SW 1271 (cell line): ENCODE measurements around the gene TGM2.

Experiments used
- DNase-seq, 2 experiments: peaks; one replicate each; lab custom pipeline; 2025; lab: John Stamatoyannopoulos, UW

Gene TGM2

DNA sequence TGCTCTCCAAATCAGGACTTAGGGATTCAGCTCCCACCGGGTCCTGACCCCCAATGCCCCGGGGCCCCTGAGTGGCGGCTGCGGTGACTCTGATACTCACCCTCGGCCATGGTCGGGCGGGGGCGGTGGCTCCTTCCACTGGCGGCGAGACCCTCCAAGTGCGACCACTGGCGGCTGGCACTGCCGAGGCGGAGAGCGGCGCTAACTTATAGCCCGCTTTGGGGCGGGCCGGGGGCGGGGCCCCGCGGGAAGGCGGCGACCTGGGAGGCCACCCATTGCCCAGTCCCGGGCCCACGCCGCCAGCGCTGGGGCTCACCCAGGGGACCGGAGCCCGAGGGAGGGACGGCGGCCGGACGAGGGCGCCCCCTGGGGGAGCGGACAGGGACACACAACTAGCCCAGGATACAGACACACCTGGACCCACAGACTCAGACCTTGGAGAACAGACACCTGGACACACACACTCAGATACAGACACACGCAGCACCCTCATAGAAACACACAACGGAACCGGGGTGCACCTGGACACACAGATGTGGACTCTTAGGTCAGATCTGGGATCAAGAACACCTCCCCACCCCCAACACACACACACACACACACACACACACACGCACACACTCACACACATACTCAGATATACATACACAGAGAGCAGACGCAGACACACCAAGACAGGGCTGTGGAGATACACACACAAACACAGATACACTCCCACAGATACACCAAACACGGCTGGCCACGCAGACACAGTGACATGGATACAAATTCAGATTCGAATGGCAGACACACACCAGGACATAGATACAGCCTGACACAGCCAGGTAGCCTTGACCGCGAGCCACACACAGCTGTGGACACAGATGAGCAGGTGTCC is at the start of gene TGM2:
Gene TGM2 (minus strand): TSS at position 182 of the 877 bp plus-strand sequence. CDS start 72 bp downstream, at position 110.
- DNase-seq = peak; percentile 70 to 95

- peak in 1 of 2 experiments; percentile 43 for DNase-seq
These were observed 49.5 kb upstream of the TGM2 start for GRCh38 chr20:38214256-38215193.

DNA sequence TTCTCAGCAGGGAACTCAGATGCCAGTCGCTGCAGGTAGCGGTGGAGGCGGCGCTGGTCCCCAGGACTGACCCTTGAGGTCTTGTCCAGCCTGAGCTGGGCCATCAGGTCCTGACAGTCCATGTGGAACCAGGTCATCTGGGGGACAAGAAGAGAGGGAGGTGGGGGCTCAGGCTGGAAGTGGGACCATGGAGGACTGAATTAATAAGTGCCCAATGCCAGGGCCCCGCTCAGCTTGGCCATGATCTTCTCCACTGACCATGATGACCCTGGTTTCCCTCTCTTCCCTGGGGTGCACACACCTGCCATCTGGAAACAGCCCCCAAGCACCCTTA is 48.5 kb upstream of the TGM2 start:
- DNase-seq = no peak

GRCh38 chr20:38212806-38213606 is 47.9 kb upstream of the TGM2 start:
- no peak for DNase-seq

DNA sequence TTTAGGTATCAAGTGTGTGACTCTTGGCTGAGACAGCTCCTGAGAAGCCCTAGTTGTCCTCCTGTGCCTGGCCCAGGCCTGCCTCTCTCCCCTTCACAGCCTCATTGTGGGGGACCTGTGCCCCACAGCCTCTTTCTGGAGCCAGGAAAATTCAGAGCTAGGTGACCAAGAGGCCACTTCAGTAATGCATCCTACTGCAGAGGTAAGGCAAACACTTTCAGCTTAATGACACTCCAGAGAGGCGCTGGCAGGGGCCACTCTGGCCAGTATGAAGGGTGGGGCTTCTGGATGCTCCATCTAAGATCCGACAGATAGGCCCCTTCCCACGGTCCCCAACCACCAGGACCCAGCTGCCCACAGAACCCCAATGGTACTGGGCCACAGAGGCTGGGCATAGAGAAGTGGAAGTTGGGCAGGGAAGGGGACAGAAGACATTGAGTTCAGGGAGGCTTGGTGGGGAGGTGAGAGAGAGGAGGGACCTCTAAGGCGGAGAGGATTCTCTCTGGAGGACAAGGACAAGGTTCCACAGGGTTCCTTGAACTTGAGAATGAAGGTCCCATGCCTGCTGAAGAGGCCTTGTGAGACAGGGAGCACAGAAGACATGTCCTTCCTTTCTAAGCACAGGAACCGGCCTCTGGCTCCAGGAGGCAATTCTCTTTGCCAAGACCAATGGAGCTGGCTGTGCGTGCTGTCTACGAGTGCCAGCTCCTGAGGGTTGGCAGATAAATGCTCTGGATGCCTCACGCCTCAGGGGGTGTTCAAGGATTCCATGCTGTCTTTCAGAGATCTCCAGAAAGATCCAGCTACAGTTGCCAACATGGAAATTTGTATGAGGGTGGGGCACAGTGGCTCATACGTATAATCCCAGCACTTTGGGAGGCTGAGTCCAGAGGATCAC is 46.4 kb upstream of the TGM2 start:
- DNase-seq = no peak

GRCh38 chr20:38210741-38211140 is 45.7 kb upstream of the TGM2 start:
- DNase-seq = no peak

DNA sequence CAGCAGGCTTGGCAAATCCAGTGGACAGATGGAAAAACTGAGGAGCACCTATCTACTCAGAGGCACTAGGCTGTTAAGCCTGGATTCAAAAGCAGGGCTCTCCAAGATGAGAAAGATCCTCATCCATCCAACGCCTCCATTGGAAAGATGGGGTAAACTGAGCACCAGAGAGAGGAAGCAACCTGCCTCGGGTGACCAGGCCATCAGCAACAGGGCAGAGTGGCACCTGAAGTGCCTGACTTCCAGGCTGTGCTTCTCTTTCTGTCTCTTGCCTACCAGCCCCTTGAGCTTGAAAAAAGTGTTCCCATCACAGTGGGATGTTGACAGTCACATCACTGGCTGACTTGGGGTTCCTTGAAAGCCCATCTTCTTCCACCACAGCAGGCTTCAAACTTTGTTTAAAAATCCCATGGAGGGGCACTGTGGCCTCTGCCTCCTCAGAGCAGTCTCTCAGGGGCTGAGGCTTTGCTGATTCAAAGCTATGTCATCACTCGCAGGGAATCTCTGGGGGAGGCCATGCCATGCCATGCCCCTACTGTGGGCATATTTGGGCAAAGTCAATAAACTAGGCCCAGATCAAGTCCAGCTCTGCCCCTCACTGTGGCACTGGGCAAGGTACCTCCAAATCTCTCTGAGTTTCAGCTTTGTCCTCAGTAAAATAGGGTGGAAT is 44.8 kb upstream of the TGM2 start:
- DNase-seq = no peak

DNA sequence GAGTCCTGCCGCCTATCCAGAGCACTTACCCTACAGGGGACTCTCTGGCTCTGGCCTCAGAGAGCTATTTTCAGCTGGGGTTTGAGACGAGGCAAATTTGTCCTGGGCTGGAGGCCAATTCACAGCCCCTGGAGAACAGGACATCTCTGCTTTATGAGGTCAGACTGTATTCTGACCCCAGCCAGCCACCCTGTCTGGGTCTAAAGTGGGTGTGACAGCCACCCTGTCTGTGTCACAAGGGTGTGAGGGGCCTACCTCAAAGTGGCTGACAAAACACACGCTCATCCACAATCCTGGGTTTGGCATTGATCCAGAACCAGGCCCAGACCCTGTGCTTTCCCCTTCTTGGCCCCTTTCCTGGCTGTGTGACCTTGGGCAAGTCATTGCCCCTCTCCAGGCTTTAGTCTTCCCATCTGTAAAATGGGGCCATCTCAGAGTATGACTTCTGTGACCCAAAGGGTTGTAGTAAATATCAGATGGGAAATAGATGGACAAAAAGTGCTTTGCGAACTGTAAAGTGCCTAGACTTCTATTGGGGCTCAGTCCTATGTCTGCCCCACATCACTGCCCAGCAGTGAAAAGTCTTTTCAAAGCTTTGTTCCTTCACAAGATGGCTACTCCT is 44.1 kb upstream of the TGM2 start:
- no peak for DNase-seq

GRCh38 chr20:38208523-38208922 is 43.5 kb upstream of the TGM2 start:
- DNase-seq = no peak

DNA sequence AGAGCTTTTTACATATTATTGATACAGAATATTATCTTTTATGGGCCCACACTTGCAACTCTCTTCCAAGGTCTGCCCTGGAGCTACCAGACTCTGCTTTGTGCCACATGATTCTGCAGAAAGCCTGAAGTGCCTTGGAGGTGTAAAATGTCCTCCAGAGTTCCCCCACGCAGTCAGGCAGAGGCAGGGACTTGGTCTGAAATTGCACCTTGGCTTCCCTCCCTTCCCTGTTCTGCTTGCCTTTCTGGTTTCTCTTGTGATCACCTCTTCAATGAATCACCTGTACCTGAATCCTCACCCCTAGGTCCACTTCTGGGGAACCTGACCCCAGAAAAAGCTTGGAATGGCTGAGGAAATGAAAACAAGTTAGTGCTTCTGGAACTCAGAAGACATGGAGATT is 43.0 kb upstream of the TGM2 start:
- no peak for DNase-seq

DNA sequence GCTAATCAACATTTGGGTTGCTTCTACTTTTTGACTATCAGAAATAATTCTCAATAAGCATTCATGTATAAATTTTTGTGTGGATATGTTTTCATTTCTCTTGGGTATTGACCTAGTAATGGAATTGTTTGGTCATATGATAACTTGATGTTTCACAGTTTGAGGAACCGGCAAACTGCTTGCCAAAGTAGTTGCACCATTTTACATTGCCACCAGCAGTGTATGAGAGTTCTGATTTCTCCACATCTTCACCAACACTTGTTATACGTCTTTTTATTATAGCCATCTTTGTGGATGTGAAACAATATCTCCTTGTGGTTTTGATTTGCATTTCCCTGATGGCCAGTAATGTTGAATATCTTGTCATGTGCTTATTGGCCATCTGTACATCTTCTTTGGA is 42.6 kb upstream of the TGM2 start:
- no peak for DNase-seq

DNA sequence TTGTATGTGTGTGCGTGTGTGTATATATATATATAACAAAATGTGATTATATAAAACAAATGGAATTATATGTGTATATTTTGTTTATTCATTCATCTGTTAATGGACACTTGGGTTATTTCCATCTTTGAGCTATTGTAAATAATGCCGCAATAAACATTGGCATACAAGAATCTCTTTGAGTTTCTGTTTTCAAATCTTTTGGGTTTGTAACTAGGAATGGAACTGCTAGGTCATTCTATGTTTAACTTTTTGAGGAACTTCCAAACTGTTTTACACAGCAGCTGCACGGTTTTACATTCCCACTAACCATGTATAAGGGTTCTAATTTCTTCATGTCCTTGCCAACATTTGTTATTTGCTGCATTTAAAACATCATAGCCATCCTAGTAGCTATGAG is 39.9 kb upstream of the TGM2 start:
- no peak for DNase-seq

GRCh38 chr20:38203981-38204357 is 38.9 kb upstream of the TGM2 start:
- no peak for DNase-seq

DNA sequence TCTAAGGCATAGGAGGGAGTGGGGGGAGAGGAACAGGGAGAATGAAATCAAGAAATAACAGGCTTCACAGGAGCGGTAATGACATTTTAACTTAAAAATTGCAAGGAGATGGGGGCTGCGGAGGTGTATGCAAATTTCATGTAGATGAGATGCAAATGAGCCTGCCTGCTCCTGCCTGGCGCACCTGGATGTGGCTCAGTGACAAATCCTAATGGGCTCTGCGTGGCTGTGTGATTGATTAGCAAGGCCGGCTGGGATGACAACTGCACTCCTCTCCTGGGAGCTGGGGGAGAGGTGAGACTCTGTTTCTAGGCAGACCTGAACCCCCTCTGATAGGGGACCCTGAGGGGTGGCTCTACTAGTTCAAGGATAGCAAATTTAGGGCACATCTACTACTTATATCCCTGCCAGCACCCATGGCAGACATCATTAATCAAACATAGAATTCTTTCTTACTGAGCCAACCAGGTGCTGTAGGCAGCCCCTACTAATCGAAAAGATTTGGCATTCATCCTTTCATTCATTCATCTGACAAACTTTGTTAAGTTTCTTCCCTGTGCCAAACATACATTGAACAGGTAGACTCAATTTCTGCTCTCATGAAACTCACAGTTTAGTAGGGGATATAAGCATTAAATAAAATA is 38.4 kb upstream of the TGM2 start:
- no peak for DNase-seq

- DNase-seq = no peak
These were observed 37.9 kb upstream of the TGM2 start for GRCh38 chr20:38202982-38203293.

DNA sequence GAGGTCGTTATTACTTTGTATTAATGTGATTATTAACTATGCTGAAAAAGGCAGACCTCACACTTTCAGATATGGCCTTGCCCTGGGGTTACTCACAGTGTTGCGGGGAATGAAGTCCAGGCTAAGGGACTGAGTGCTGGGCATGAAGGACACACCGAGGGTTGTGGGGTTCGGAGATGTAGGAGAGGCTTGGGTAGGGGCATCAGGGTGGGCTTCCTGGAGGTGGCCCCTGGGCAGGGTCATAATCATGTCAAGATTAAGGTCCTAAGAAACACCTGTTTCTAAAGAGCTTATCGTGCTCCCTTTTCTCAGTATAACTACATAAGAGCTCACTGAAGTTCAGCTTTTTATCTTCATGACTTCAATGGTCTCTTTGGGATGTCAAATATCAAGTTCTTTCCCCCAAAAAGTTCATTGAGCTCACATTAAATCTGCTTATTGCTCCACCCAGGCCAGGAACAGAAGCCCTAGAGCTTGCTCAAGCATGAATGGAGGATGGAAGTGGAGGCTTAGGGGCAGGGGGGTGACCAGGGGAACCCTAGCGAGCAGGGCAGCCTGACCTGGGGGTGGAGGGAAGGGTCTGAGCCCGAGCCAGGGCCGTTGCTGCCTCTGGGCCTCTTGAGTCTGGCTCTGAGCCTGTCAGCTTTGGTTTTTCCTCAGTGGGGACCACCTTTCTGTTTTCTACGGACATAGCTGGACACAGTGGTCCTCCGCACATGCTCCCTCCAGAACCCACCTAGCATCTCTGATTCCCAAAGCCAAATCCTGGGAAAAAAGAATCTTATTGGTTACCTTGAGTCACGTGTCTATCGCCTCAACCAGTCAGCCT is 37.3 kb upstream of the TGM2 start:
- DNase-seq = no peak

DNA sequence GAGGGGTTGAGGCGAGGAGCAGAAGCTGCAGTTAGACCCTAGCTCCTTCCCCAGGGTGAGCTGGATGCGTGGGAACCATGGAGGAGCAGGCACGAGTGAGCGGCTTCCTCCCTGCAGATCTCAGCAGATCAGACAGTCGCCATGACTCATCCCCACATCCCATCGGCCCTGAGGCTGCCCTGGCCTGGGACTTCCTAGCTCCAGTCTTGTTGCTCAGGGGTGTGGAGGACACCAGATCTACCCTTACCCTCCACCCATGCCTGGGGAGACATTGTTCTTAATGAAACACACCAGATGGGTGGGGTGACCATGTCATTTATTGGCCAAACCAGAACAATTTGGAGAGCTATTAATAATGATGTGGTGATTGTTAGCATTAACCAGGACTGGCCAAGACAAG is 36.3 kb upstream of the TGM2 start:
- DNase-seq = peak in 1 of 2 experiments; percentile 59

DNA sequence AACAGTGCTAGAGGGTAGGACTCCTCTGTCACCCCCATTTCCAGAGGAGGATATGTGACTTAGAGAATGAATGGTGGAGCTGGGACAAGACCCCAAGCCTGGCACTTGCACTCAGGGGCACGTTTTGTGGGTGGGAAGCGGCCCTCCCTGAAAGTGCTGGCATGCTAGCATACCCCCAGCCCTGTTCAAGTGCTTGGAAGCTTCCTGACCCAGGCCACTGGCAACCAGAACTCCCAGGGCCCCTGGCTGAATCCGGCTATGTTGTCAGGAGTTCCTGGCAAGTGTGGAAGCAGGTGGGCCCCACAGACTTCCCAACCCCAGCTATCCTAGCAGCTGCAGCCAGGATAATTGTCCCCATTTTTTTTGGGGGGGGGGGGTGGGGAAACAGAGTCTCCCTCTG is 35.6 kb upstream of the TGM2 start:
- no peak for DNase-seq
